Uterus (tissue), 2 donors: Measurements from ENCODE around the gene ATXN7L1.

ENCODE experiments used
- POLR2A ChIP-seq, 2 donors: fragments of 450-650 bp; IDR thresholded peaks; one replicate each; pipeline ENCODE4 v1.6.1; 2016; ENCODE audit warnings: antibody characterized with exemption in 2 of 2, mild to moderate bottlenecking in 1 of 2, moderate library complexity in 1 of 2
- TF ChIP-seq, protein P1 (sequence below), 4 experiments: fragments of 200-600 bp in 2 of 4; fragments of 450-650 bp in 2 of 4; sonication (generic) in 2 of 4; IDR thresholded peaks; one replicate each; pipeline ENCODE4 v1.5.1; 2016 to 2019; ENCODE audit warnings: antibody characterized with exemption in 4 of 4, mild to moderate bottlenecking in 2 of 4, moderate library complexity in 1 of 4

- TF ChIP-seq, protein P1, sequence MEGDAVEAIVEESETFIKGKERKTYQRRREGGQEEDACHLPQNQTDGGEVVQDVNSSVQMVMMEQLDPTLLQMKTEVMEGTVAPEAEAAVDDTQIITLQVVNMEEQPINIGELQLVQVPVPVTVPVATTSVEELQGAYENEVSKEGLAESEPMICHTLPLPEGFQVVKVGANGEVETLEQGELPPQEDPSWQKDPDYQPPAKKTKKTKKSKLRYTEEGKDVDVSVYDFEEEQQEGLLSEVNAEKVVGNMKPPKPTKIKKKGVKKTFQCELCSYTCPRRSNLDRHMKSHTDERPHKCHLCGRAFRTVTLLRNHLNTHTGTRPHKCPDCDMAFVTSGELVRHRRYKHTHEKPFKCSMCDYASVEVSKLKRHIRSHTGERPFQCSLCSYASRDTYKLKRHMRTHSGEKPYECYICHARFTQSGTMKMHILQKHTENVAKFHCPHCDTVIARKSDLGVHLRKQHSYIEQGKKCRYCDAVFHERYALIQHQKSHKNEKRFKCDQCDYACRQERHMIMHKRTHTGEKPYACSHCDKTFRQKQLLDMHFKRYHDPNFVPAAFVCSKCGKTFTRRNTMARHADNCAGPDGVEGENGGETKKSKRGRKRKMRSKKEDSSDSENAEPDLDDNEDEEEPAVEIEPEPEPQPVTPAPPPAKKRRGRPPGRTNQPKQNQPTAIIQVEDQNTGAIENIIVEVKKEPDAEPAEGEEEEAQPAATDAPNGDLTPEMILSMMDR (IDR thresholded peaks at IDR 0.05) = no peak
- TF ChIP-seq POLR2A (IDR thresholded peaks at IDR 0.05) = no peak
Observed at GRCh38 chr7:105611856-105612775, 264.3 kb downstream of the ATXN7L1 start.
